Heart left ventricle (tissue), 16 donors: ENCODE data around the gene NOB1. TPM values are rescaled to one million over a fixed set of nuclear protein-coding genes. Genes with fewer than 3 reads are reported as not detected.
"Not testable (repeated sequence)": the region's sequence is repeated elsewhere in the genome, so short reads cannot be mapped to it uniquely, and the experiment has no call there.

Source experiments
- ATAC-seq, 4 donors: fragments of 200-7000 bp; cut with Tn5 transposase; one replicate each; pipeline ENCODE4 v1.9.1; 2020 to 2022; ENCODE audit warnings: moderate library complexity in 4 of 4, mild to moderate bottlenecking in 3 of 4, moderate number of reproducible peaks in 1 of 4
- DNase-seq, 5 donors: peaks; one replicate each; pipeline ENCODE4 v3.0.0-alpha.2; 2020
- H3K27ac ChIP-seq, 12 donors: fragments of 200-600 bp; sonication (generic) in 4 of 12; one replicate each; pipeline versions ENCODE4 v1.5.0 to v1.8.0; 2016 to 2022; ENCODE audit warnings: mild to moderate bottlenecking in 2 of 12
- H3K27me3 ChIP-seq, 9 donors: fragments of 200-600 bp; sonication (generic) in 2 of 9; one replicate each; pipeline versions ENCODE4 v1.5.1 to v1.8.0; 2016 to 2022; ENCODE audit warnings: mild to moderate bottlenecking in 3 of 9
- H3K36me3 ChIP-seq, 9 donors: fragments of 200-600 bp; sonication (generic) in 2 of 9; one replicate each; pipeline versions ENCODE4 v1.5.0 to v1.8.0; 2018 to 2022; ENCODE audit warnings: mild to moderate bottlenecking in 2 of 9
- H3K4me1 ChIP-seq, 12 donors: fragments of 200-600 bp; sonication (generic) in 4 of 12; one replicate each; pipeline versions ENCODE4 v1.5.0 to v1.8.0; 2016 to 2022; ENCODE audit warnings: mild to moderate bottlenecking in 3 of 12
- H3K4me3 ChIP-seq, 12 donors: fragments of 200-600 bp; sonication (generic) in 4 of 12; one replicate each; pipeline versions ENCODE4 v1.5.0 to v1.8.0; 2017 to 2022; ENCODE audit warnings: mild to moderate bottlenecking in 9 of 12, moderate library complexity in 4 of 12
- H3K9me3 ChIP-seq, 12 donors: fragments of 200-600 bp; sonication (generic) in 4 of 12; one replicate each; pipeline versions ENCODE4 v1.5.0 to v1.8.0; 2016 to 2022; ENCODE audit warnings: mild to moderate bottlenecking in 1 of 12
- CTCF ChIP-seq, 12 donors: fragments of 200-600 bp; sonication (generic) in 4 of 12; IDR thresholded peaks; one replicate each; pipeline versions ENCODE4 v1.5.0 to v1.8.0; 2018 to 2022; ENCODE audit warnings: antibody characterized with exemption in 12 of 12, mild to moderate bottlenecking in 5 of 12
- POLR2A ChIP-seq, 2 donors: fragments of 450-650 bp; IDR thresholded peaks; one replicate each; pipeline ENCODE4 v1.6.1; 2017; ENCODE audit warnings: antibody characterized with exemption in 2 of 2, mild to moderate bottlenecking in 2 of 2, moderate library complexity in 2 of 2
- WGBS, 4 donors: extraction: QIAGEN DNeasy Blood & Tissue Kit in 2 of 4; methylation state at CpG; one replicate each; pipeline versions ENCODE4 v1.1.5 to v1.1.7; 2013 to 2018; 5-methylcytosine and 5-hydroxymethylcytosine counted together
- intact Hi-C, 10 donors: fragments of 100-400 bp; cut with DNase I; formaldehyde crosslinking; loops; one replicate each; pipeline versions ENCODE4 v1.11.1 to v1.14.2; 2022
- polyA plus RNA-seq, 2 donors: library from polyadenylated mRNA; stranded (reverse); fragments of 200-250 nt; gene quantifications; one replicate each; pipeline ENCODE4 v1.2.3, GENCODE V29; 2013
- total RNA-seq, 9 donors: library from RNA; depleted of rRNA in 2 of 9; stranded (reverse); fragments of >200 nt in 2 of 9; fragmentation: NEBNext Ultra II Directional in 3 of 9; extraction: Animal tissue kit (Norgen Biotek cat#: 25700) in 3 of 9; gene quantifications; one replicate each; pipeline versions ENCODE4 v1.1.0 to v1.2.4, GENCODE V29; 2016 to 2023
- donor health status: ischemic (EF 13 %, LVEDD 7.1; RV severe dilation, severe dysfunction).
- donor health status: healthy with polysubstance abuse.
- donor health status: DM: no; HTN: yes; CAD: no.
- donor health status: DM: no; HTN: no; CAD: no.
- donor health status: ischemic (EF 25% LVEDD 6.9; RV normal size, moderate dysfunction).
- donor health status: ischemic (EF 25% LVEDD 5.7; RV mildly dilated, moderate dysfunction).
- donor health status: healthy.
- donor health status: DM: yes; HTN: yes; CAD: no.
- donor health status: ischemic (EF 35%, LVEDD 5.7; RV mildly dilated, moderate dysfunction).
- donor health status: nonischemic (EF 11% LVEDD 7.7; RV severe dilation, severe dysfunction).
- donor health status: DM: yes; HTN: yes; CAD: no.
- donor health status: PGD.
- donor health status: ischemic (EF 29% LVEDD 5.4; RV normal size, mild dysfunction).
- donor health status: nonischemic (EF 23%, LVEDD 6.1; RV moderate dilation, normal function).

NOB1 gene
- total and polyA plus RNA-seq, 11 donors, result 7.8 to 26.2 (median 16.8) TPM

- H3K4me1 ChIP-seq, result peaks cover 0 to 20% (median 10%) of the 10 kb centered on the region in 12 donors
- H3K4me3 ChIP-seq, result peak within 1 kb of the TSS; percentile 74 to 99 (median 90)
- DNase-seq (peak; percentile 77 to 87 (median 80)), ATAC-seq (peak; percentile 60 to 89 (median 86))
- TF ChIP-seq CTCF (IDR thresholded peaks at IDR 0.05) (no peak), POLR2A (IDR thresholded peaks at IDR 0.05) (peak in 1 of 2 donors; percentile 50)
- intact Hi-C loops, result loop anchor here in 1 of 10 donors (10.0 kb wide), 1 partner anchor 367 kb away; no protein-coding TSS in a partner anchor
- peak within 1 kb of the TSS; percentile 67 to 92 (median 86) for H3K27ac ChIP-seq
- 0 to 2% (median 2%) methylated on average over 9 to 68 of the region's 68 CpGs for WGBS, 4 donors
- H3K9me3 ChIP-seq, result no peaks in the 10 kb centered on the region
- H3K27me3 ChIP-seq, result no peaks in the 10 kb centered on the region
- H3K36me3 ChIP-seq, result no peaks in the 10 kb centered on the region
Observed at GRCh38 chr16:69761983-69762813, 7.5 kb upstream of the NOB1 start, which contains the start of gene WWP2. Gene WWP2 (plus strand): TSS chr16:69762332. CDS start chr16:69787011, 24,679 bp downstream.

- not testable (repeated sequence) for H3K27me3 ChIP-seq, DNase-seq
- intact Hi-C loops, result loop anchor here in 4 of 10 donors (5.0 to 10.0 kb wide), 3 partner anchors 193 to 363 kb away; partner anchors contain the start of gene NFAT5 (in 1 of the 4)
Observed at GRCh38 chr16:69757375-69757774, 2.6 kb upstream of the NOB1 start.

GRCh38 chr16:69756705-69757104 lies 2.0 kb upstream of the NOB1 start:
- ATAC-seq, result no peak
- no peak for DNase-seq
- Histone ChIP-seq H3K27ac (no peak overlapping the region), H3K27me3 (no peaks in the 10 kb centered on the region), H3K4me3 (no peak overlapping the region), H3K9me3 (no peaks in the 10 kb centered on the region), H3K36me3 (peaks cover 0 to 10% (median 4%) of the 10 kb centered on the region in 9 donors), H3K4me1 (peaks cover 0 to 26% (median 17%) of the 10 kb centered on the region in 12 donors)
- intact Hi-C loops, result loop anchor here in 4 of 10 donors (5.0 to 10.0 kb wide), 3 partner anchors 192 to 362 kb away; partner anchors contain the start of gene NFAT5 (in 1 of the 4)
- WGBS, 4 donors, result 91 to 93% (median 91%) methylated on average over 10 of the region's 10 CpGs
- TF ChIP-seq CTCF (IDR thresholded peaks at IDR 0.05) (no peak), POLR2A (IDR thresholded peaks at IDR 0.05) (no peak)

More at GRCh38 chr16:69757375-69757774, 2.6 kb upstream of the NOB1 start:
- H3K9me3 ChIP-seq, H3K27ac ChIP-seq, H3K36me3 ChIP-seq, H3K4me3 ChIP-seq, ATAC-seq: not testable (repeated sequence)
- 83 to 87% (median 85%) methylated on average over 13 of the region's 13 CpGs for WGBS, 4 donors
- peaks cover 0 to 27% (median 20%) of the 10 kb centered on the region in 12 donors for H3K4me1 ChIP-seq

- ATAC-seq (no peak), DNase-seq (no peak)
- Histone ChIP-seq H3K4me3 (peak overlapping the region; percentile 67 to 97 (median 82)), H3K27ac (peak overlapping the region in 9 of 12 donors; percentile 54 to 82 (median 76)), H3K4me1 (peaks cover 0 to 25% (median 15%) of the 10 kb centered on the region in 12 donors), H3K27me3 (no peaks in the 10 kb centered on the region), H3K9me3 (no peaks in the 10 kb centered on the region), H3K36me3 (peaks cover 0 to 36% (median 29%) of the 10 kb centered on the region in 9 donors)
- 15 to 21% (median 18%) methylated on average over 4 of the region's 4 CpGs for WGBS, 4 donors
- no peak for TF ChIP-seq CTCF (IDR thresholded peaks at IDR 0.05)
- no peak for TF ChIP-seq POLR2A (IDR thresholded peaks at IDR 0.05)
- intact Hi-C loops, result loop anchor here (1.0 to 10.0 kb wide), 11 partner anchors 42 to 359 kb away; partner anchors contain the start of gene NFAT5 (in 1 of the 10)
Observed at GRCh38 chr16:69754143-69754468, 620 bp downstream of the NOB1 start.
